Renal cortical epithelial cell (primary cell): ENCODE data around the gene CCT6B. TPM values are rescaled to one million over a fixed set of nuclear protein-coding genes. Genes with fewer than 3 reads are reported as not detected.

Experiments used
- DNase-seq: peaks from one replicate; pipeline ENCODE4 v3.0.0-alpha.2; 2011; ENCODE audit warnings: low read depth
- total RNA-seq: library from RNA; depleted of rRNA; stranded (reverse); fragments of >200 nt; gene quantifications from 2 replicates; pipeline ENCODE4 v1.2.3, GENCODE V29; 2014

Gene CCT6B
- total RNA-seq, 1 donor from 2014 or later = 0.85 TPM

DNA sequence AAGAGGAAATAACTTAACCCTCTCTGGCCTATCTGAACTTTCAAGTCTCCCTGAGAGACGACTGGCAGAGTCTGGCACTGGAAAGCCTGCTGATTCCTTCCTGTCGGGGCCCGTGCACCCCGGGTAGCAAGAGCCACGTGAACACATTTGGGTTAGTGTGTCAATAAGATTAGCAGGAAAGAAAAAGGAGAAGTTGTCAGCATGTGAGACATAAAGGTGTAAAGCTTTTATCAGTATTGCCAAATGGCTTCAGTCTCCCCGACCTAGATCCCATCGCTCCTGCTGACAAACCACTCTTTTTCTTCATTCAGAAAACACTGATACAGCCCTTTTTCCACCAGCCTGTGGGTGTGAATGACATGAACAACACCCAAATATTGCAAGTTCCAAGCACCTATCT lies 74.4 kb downstream of the CCT6B start:
- no peak for DNase-seq

- no peak for DNase-seq
These were observed 76.2 kb downstream of the CCT6B start for GRCh38 chr17:34885076-34885475.

GRCh38 chr17:34884597-34884996 lies 76.7 kb downstream of the CCT6B start:
- DNase-seq = no peak

DNA sequence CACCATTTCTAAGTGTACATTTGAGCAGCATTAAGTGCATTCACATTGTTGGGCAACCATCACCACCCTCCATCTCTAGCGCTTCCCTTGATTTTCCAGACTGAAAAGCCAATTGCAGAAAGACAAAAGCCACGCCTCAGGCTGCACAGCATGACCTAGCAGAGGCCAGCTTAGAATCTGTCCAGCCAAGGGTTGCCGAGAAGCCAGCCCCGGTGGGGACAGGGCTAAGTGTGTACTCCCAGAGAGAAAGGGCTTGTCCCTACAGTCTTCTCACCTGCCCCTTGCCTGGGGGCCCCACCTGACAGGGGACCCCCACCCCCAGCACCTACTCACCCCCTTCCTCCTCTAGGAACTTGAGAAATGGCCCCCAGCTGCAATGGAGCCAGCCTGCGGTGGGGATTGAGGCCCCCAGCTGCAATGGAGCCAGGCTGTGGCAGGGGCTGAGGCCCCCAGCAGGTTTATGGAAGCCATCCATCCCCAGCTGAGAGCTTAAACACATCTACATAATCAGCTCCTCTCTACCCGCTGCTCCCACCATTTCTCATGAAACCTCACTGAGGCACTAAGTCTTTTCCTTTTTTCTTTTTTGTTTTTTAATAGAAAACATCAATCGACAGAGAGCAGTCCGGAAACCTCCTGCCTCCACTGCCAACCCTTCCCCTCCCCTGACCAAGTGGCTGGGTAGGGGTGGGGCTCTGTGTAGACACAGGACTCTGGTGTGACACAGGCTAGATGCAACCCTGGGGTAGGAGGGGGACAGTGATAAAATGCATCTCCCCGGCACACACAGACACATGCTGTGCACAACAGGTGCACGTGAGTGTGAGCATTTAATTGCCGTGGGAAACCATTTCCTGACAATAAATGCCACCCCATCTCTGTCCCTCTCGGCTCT lies 77.9 kb downstream of the CCT6B start:
- no peak for DNase-seq

DNA sequence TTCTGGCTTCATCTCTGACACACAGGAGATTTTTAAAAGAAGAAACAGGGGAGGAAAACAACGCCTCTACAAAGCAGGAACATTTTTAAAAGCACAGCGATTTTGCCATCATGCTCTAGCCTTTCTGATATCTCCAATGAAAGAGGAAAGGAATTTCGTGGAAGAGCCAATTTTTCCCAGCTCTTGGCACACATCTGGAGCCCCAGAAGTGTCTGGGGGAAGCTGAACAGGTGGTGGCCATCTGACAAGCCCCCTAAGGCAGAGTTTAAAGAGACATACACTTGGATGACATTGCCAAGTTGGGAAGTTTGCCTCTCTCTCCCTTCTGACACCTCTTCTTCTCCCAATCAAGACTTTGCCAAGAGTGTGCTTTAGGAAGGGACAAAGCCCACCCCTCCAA lies 82.1 kb downstream of the CCT6B start:
- no peak for DNase-seq

Other genes with a start within 250 kb of the CCT6B start
- gene ZNF830, start 80 bp upstream of the CCT6B start, total RNA-seq = 9.6 and 16.6 TPM in 2 replicates
- 24.3 and 40.8 TPM in 2 replicates for gene LIG3, start 19.1 kb upstream of the CCT6B start, total RNA-seq
- 6.8 and 20.7 TPM in 2 replicates for gene RFFL, start 102.2 kb upstream of the CCT6B start, total RNA-seq
- 7.8 and 8.8 TPM in 2 replicates for gene RAD51D, start 158.4 kb upstream of the CCT6B start, total RNA-seq
- not detected in 2 replicates for gene FNDC8, start 160.2 kb upstream of the CCT6B start, total RNA-seq
- gene NLE1, start 180.8 kb upstream of the CCT6B start, total RNA-seq = 18.2 and 28.8 TPM in 2 replicates
- not detected in 2 replicates for gene UNC45B, start 186.4 kb upstream of the CCT6B start, total RNA-seq
- gene SLC35G3, start 232.9 kb upstream of the CCT6B start, total RNA-seq = not detected in 2 replicates